HG03159 (cell line): Measurements from ENCODE around the gene CCT6B.
A peak's percentile ranks its signal among the peaks of the same experiment; 100 is the strongest.
"Not testable (repeated sequence)": the region's sequence is repeated elsewhere in the genome, so short reads cannot be mapped to it uniquely, and the experiment has no call there.

Experiments
- ATAC-seq: cut with Tn5 transposase; IDR thresholded peaks from one replicate; pipeline ENCODE4 v1.9.1; 2021; ENCODE audit warnings: mild to moderate bottlenecking, moderate library complexity; ENCODE audit not compliant: unreplicated experiment

The CCT6B gene, protein sequence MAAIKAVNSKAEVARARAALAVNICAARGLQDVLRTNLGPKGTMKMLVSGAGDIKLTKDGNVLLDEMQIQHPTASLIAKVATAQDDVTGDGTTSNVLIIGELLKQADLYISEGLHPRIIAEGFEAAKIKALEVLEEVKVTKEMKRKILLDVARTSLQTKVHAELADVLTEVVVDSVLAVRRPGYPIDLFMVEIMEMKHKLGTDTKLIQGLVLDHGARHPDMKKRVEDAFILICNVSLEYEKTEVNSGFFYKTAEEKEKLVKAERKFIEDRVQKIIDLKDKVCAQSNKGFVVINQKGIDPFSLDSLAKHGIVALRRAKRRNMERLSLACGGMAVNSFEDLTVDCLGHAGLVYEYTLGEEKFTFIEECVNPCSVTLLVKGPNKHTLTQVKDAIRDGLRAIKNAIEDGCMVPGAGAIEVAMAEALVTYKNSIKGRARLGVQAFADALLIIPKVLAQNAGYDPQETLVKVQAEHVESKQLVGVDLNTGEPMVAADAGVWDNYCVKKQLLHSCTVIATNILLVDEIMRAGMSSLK

DNA sequence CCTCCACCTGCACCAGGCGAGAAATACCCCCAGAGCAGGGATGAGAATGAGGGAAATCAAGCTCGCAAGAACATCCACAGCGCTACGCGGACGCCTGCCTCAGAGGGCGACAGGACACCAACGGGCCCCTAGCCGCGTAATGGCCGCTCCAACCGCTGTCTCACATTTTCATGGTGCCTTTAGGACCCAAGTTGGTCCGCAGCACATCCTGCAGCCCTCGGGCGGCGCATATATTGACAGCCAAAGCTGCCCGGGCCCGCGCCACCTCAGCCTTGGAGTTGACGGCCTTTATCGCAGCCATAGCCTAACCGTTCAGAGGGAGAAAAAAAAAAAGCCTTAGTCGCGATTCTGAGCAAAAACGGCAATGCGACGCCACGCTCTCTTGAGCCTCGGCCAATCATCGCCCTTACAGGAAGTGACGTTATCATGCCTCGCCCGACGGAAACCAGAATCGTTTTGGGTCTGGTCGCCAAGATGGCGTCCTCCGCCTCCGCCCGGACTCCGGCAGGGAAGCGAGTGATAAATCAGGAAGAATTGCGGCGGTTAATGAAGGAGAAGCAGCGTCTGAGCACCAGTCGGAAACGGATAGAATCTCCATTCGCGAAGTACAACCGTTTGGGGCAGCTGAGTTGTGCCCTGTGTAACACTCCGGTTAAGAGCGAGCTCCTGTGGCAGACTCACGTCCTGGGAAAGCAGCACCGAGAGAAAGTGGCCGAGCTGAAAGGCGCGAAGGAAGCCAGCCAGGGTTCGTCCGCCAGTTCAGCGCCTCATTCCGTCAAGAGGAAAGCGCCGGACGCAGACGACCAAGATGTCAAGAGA lies at the start of gene CCT6B, which contains the start of gene ZNF830:
Gene CCT6B (minus strand): TSS at position 368 of the 819 bp plus-strand sequence. CDS start 67 bp downstream, at position 301.
Gene ZNF830 (plus strand): TSS at position 448 of the 819 bp plus-strand sequence. CDS start 27 bp downstream, at position 475.
- ATAC-seq = peak; percentile 87

DNA sequence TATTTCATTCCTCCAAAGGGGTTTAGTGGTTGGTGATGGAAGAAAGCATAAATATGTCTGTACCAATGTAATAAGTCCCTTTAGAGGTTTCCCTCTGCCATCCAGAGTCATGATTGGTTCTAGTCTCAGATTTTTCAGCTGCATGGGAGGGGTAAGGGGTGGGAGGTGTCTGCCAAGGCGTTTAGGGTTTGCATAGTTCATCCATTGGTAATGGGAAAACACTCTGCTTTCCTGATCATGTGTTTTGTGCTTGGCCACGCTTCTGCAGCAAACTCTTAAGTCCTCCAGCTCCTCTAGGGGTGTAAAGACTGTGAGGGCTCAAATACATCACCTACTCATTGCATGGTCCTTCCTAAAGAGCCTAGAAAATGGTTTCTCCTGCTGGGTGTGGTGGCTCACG lies 48.8 kb upstream of the CCT6B start:
- ATAC-seq = no peak

DNA sequence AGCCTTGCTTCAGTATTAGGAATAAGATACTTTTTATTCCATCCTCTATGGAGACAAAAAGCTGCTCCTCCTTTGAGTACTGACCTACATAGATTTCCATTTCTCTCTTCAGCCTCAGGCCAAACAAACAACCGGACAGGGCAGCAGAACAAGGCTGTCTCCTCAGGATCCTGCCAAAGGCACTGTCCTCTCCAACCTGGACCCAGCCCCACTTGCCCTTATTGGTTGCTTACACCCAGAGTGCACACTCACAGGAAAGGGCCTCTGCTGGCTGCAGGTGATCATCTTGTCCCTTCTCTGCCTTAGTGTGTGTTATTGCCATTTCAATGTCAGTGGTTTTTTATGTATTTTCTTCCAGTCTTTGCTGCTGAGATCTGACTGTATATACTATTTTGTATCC lies 45.7 kb upstream of the CCT6B start:
- ATAC-seq = no peak

DNA sequence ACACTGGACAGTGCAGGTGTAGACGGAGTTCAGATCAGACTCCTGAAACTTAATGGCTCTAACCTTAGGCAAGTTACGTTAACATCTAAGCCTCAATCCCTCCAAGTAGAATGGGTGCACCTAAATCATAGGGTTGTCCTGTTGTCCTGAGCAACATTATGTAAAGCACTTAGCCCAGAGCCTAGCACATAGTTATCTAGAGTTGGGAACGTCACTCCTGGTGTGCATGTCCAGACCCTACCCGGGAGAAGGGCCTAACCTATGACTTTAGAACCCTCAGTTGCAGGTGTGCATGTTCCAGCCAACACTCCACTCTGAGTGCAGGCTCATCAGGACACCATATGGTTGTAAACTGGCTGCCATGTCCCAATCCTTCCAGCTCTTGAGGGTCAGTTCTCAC lies 45.1 kb upstream of the CCT6B start:
- ATAC-seq = no peak

DNA sequence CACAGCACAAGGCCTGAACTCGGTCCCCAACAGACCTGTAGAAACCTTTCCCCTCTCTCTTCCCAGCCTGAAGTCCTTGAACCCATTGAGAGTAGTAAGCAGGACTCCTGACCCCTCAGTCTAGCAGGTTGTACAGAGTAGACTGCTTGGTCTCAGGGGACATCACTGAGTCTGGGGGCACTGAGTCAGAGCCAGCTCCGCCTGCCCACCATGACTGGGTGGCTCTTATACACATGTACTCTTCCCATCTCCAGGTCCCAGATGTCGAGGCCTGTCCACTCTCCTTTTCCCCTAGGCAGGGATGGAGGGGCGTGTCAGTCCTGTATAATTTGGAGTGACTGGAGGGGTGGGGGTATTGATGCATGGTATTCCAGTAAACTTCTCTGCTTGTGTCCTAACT lies 42.5 kb upstream of the CCT6B start:
- no peak for ATAC-seq

DNA sequence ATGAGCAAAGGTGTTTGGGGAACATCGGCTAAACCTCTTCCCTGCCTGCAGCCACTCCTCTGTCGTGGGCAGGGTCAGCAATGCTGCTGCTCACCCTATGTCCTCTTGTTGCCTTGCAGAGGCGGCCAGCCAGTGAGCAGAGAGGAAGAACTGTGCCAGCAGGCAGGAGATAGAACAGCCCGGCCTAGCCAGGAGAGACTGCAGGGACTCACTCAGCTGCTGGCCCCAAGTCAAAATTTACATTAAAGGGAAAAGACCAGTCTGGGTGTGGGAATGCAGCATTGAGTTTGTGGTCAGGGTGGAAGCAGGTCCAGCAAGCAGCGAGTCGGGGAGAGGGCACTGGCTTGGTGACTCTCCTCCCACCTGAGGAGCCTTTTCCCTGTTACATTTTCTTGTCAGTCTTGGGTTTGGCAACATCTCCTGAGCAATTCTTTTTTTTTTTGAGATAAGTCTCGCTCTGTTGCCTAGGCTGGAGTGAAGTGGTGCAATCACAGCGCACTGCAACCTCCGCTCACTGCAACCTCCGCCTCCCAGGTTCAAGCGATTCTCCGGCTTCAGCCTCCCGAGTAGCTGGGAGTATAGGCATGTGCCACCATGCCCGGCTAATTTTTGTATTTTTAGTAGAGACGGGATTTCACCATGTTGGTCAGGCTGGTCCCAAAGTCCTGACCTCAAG lies 41.8 kb upstream of the CCT6B start:
- ATAC-seq = no peak

DNA sequence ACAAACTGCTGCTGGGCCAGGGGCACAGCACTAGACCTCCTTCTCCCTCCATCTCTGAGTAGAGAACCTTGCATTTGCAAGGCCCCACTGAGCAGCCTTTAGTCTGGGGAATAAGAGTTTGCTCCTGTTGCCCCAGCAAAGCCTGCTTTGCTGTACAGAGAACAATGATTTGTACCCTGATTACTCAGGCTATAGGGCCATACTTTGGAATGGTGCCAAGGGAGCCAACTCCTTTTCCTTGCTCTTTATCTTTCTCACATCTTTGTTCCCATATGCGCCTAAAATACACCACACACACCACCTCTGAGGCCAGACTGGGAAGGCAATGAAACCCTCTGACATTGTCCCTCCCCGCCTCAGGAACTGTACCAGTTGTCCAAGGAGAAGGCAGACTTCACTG lies 40.3 kb upstream of the CCT6B start:
- ATAC-seq = no peak

DNA sequence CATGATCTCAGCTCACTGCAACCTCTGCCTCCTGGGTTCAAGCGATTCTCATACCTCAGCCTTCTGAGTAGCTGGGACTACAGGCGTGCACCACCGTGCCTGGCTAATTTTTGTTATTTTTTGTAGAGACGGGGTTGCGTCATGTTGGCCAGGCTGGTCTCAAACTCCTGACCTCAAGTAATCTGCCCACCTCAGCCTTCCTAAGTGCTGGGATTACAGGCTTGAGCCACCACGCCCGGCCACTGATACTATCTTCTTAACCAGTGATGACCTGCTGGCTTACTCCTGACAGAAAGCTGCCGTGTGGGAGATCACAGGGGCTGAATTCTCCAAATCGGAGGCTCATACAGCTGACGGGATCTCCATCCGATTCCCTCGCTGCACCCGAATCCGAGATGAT lies 39.7 kb upstream of the CCT6B start:
- ATAC-seq = not testable (repeated sequence)

DNA sequence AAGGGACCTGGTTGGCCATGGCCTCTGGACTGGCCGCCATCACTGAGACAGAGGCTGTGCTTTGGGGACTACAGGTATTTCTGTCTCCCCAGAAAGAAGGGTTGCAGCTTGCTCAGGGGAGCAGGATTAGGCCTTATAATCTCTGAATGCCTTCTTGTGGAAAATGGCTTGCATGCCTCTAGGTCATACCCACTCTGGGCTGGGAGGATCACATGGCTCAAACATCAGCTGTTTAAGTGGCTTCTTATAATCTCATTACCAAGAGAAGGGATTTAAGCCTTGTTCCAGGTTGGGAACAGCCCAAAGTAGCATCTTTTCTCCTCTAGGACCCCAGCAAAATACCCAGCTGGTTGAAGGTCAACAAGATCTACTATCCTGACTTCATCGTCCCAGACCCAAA lies 38.2 kb upstream of the CCT6B start:
- no peak for ATAC-seq

DNA sequence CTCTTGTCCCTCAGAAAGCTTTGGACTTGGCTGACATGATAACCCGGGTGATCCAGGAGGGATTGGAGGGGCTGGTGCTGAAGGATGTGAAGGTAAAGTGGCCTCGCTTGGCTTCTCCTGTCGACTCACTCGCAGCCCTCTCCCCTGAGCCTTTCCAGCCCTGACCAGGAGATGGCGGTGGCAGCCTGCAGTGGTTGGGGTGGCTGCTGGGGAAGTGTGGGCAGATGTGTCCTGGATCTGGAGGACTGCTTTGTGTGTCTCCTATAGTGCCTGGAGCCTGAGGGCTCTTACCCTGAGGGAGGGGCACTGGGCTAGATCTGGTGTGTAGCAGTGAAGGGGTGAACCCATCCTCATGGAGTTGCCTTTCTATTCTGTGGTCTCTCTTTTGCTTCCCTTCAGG lies 36.9 kb upstream of the CCT6B start:
- ATAC-seq = no peak

DNA sequence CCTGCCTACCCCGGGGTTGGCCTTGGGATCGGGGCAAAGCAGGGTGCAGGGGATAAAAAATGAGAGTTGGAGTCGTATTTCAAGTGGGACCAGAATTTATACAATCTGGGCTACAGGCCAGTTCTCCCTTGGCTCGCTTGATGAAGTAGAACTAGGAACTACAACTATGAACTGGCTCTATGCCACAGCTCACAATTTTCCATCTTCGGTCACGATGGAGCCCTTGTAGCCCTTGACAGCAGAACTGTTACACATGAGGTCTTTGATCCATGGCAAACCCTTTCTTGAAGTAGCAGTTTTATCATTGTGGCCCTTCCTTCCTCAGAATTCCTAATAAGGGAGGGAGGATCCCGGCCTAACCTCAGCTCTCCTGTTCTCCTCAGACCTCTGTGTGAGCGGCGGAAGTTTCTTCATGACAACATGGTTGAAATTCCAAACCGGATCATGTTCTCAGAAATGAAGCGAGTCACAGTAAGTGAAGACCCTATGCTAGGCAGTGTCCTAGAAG lies 36.1 kb upstream of the CCT6B start:
- ATAC-seq = no peak

DNA sequence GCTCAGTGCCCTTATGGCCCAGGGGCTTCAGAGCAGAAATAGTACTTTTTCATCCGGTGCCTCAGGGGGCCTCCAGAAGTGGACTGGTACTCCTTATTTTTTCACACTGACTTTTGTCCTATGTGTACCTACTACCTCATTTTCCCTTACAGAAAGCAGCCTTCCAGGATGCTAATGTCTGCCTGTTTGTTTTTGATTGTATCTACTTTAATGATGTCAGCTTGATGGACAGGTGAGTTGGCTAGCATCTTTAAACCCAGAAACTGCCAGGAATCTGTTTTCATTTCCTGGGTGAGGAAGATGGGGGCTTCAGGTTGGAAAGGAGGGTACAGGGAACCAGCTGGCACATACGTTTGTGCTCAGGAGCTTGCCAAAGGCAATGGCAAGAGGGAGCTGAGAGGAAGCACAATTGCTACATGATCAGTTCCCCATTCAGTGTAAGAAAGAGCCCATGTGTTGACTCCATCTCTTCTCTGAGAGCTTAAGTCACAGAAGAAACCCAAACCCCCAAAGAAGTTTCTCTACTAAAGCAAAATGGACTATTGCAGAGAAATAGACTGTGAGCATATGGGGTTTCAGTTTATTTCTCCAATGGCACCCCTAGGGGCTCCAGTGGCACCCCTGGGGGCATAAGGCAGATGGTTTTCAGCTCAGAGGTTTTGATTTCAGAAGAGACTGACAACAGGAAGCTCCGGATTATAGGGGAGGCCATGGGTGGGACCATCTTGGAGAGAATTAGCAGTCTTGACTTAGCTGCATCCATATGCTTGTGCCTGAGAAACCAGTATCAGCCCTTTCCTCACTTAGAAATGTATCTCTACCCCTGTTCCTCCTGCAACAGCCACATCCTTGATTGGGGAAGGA lies 35.4 kb upstream of the CCT6B start:
- no peak for ATAC-seq

DNA sequence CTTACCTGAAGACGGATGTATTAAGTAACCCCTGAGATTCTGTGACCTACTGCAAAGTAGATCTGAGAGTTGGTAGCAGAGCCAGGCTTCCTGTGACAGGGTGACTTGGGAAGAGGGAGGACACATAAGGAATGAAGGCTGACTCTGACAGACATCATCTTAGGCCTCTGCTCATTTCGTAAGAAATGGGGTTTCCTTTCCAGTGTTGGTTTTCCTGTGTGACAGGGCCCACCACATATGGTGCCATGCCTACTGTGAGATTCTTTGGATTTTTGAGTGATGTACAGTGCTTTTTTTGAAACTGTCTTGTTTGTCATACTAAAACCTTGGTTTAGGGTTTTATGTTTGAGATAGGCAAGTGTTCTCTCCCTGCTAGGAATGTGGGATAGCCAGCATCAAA lies 31.8 kb upstream of the CCT6B start:
- no peak for ATAC-seq

DNA sequence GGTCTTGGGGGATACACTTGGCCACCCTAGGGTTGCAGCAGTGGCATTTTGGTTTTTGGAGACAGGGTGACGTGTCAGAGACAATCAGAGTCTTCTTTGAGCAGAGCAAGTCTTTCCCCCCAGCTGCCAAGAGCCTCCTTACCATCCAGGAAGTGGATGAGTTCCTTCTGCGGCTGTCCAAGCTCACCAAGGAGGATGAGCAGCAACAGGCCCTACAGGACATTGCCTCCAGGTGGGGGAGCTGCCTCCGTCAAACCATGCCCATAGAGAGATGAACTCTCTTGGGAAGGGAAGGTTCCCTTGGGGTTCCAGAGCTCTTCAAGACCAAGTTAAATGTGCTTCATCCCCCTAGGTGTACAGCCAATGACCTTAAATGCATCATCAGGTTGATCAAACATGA lies 30.3 kb upstream of the CCT6B start:
- ATAC-seq = no peak

DNA sequence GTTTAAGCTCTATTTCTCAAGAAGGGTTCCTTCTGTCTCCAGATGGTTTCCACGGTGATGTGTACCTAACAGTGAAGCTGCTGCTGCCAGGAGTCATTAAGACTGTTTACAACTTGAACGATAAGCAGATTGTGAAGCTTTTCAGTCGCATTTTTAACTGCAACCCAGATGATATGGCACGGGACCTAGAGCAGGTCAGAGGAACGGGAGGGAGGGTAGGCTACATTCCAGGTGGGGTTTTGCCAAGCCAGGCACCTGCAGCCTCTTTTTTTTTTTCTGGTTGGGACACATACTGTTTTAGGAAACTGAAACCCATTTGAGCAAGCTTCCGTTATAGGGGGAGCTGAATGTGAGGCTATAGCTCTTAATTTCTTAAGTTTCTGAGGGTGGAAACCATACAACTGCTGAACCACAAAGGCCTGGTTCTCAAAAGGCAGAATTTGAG lies 29.7 kb upstream of the CCT6B start:
- no peak for ATAC-seq

DNA sequence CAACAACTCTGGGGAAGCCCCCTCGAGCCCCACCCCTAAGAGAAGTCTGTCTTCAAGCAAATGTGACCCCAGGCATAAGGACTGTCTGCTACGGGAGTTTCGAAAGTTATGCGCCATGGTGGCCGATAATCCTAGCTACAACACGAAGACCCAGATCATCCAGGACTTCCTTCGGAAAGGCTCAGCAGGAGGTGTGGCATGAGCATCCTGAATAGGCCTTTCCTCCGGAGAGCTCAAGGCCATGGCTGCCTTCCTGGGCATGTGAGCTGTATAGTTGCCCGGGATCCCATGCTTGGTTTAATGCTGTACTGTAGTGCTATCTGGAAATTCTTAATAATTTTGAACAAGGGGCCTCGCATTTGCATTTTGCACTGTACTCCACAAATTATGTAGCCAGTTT lies 28.2 kb upstream of the CCT6B start:
- ATAC-seq = no peak

DNA sequence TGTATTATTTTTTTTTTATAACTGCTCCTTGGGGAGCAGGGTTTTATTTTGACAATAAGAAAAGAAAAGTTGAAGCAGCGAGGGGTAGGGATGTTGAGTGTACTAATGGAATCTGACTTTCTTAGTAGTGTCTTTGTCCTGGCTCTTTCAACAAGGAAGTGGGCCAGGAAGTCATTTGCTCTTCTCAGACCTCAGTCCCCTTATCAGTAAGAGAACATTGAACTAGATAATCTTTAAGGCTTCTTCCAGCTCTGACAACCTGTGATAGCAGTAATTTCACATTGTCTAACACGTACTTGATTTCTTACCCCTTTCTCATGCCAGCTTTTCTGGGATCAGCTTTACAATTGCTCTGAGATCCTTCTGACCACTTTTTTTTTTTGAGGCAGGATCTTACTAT lies 27.4 kb upstream of the CCT6B start:
- no peak for ATAC-seq

DNA sequence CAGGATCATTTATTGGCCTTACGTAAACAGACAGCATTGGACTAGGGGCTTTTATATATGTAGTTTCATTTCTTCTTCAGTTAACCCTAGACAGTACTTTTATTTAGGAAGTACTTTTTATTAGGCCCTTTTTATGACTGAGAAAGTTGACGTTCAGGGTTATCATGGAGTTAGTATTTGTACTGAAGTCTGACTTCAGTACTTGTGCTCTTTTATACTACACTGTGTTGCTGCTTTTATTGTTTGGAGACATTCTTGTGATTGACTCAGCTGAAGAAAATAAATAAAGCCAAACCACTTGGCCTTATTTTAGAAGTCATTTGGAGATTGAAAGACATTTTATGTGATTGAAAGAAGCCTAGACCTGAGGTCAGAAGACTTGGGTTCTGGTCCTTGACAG lies 26.0 kb upstream of the CCT6B start:
- ATAC-seq = no peak

DNA sequence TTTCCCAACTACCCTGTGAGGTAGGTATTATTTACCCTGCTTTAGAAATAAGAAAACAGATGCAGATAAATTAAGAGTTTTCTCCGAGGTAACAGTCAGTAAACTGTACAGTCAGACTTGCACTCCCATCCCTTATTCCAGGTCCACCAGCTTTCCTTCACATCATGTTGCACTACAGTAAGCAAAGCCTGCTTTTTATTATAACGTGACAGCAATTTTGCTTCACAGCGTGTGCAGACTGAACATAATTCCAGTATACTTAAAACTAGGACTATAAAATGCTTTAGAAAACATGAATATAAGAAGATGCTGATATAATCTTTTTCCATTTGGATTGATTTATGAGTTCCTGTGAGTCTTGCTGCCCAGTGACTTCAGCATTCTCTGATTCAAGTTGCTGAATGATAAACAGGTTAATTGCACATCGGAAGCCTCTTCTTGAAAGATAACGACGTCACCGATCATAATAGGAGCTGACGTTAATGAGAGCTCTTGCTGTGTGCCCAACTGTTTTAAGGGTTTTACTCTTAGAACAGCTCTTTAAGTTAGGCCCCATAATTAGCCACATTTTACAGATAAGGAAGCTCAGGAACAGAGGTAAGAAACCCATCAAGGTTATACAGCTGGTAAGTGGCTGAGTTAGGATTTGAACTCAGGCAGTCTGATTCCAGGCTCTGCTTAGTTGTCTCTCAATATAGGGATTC lies 20.4 kb upstream of the CCT6B start:
- no peak for ATAC-seq
